ENCODE results near the gene NEK9.
"Not testable (repeated sequence)": the region's sequence is repeated elsewhere in the genome, so short reads cannot be mapped to it uniquely, and the experiment has no call there.

The NEK9 gene

GRCh38 chr14:75139185-75139584, 12.3 kb upstream of the NEK9 start:
- in situ Hi-C loops (cut with MboI; ENCODE audit: low sequenced_read_pairs) = loop anchor here (25.0 kb wide), 1 partner anchor 523 kb away; the partner anchor contains the start of genes ERG28 and TTLL5
- no peak overlapping the region for H3K4me3 ChIP-seq

GRCh38 chr14:75138492-75138891, 11.6 kb upstream of the NEK9 start:
- Histone ChIP-seq H3K4me3 (no peak overlapping the region), H3K9me3 (no peaks in the 10 kb centered on the region), H3K27me3 (ENCODE audit: low read depth) (no peaks in the 10 kb centered on the region), H3K4me1 (peaks cover 15% of the 10 kb centered on the region), H3K36me3 (replicated peaks) (peaks cover 20% of the 10 kb centered on the region)
- DNase-seq (ENCODE audit: low spot score in 2 of 2) = no peak
- in situ Hi-C loops (cut with MboI; ENCODE audit: low sequenced_read_pairs) = loop anchor here (25.0 kb wide), 1 partner anchor 524 kb away; the partner anchor contains the start of genes ERG28 and TTLL5

More at GRCh38 chr14:75139185-75139584, 12.3 kb upstream of the NEK9 start:
- Histone ChIP-seq H3K9me3 (no peaks in the 10 kb centered on the region), H3K4me1 (peaks cover 15% of the 10 kb centered on the region), H3K27me3 (ENCODE audit: low read depth) (no peaks in the 10 kb centered on the region), H3K36me3 (replicated peaks) (peaks cover 14% of the 10 kb centered on the region)
- no peak for DNase-seq (ENCODE audit: low spot score in 2 of 2)

GRCh38 chr14:75134644-75135043, 7.8 kb upstream of the NEK9 start:
- no peaks in the 10 kb centered on the region for H3K9me3 ChIP-seq
- DNase-seq (ENCODE audit: low spot score in 2 of 2) = no peak
- in situ Hi-C loops (cut with MboI; ENCODE audit: low sequenced_read_pairs) = loop anchor here (5.0 to 25.0 kb wide), 2 partner anchors 168 to 528 kb away; partner anchors contain the start of genes ERG28 and TTLL5
- H3K36me3 ChIP-seq (replicated peaks) = peaks cover 36% of the 10 kb centered on the region
- H3K27me3 ChIP-seq (ENCODE audit: low read depth) = no peaks in the 10 kb centered on the region
- no peak overlapping the region for H3K4me3 ChIP-seq
- H3K4me1 ChIP-seq = peaks cover 19% of the 10 kb centered on the region

- Histone ChIP-seq H3K4me1 (peaks cover 15% of the 10 kb centered on the region), H3K36me3 (replicated peaks) (peaks cover 37% of the 10 kb centered on the region), H3K9me3 (no peaks in the 10 kb centered on the region), H3K27me3 (ENCODE audit: low read depth) (no peaks in the 10 kb centered on the region), H3K4me3 (no peak overlapping the region)
- in situ Hi-C loops (cut with MboI; ENCODE audit: low sequenced_read_pairs) = loop anchor here (5.0 to 25.0 kb wide), 2 partner anchors 169 to 529 kb away; partner anchors contain the start of genes ERG28 and TTLL5
- DNase-seq (ENCODE audit: low spot score in 2 of 2) = no peak
These were observed 6.7 kb upstream of the NEK9 start for GRCh38 chr14:75133597-75133996.

- Histone ChIP-seq H3K4me3 (no peak overlapping the region), H3K9me3 (no peaks in the 10 kb centered on the region), H3K4me1 (peaks cover 15% of the 10 kb centered on the region), H3K36me3 (replicated peaks) (peaks cover 37% of the 10 kb centered on the region), H3K27me3 (ENCODE audit: low read depth) (no peaks in the 10 kb centered on the region)
- in situ Hi-C loops (cut with MboI; ENCODE audit: low sequenced_read_pairs) = loop anchor here (5.0 to 25.0 kb wide), 2 partner anchors 170 to 530 kb away; partner anchors contain the start of genes ERG28 and TTLL5
- DNase-seq (ENCODE audit: low spot score in 2 of 2) = peak; percentile 70 to 74
These were observed 5.7 kb upstream of the NEK9 start for GRCh38 chr14:75132382-75133086.

GRCh38 chr14:75128596-75128990, 1.7 kb upstream of the NEK9 start:
- Histone ChIP-seq H3K27me3 (ENCODE audit: low read depth) (no peaks in the 10 kb centered on the region), H3K36me3 (replicated peaks) (peaks cover 28% of the 10 kb centered on the region), H3K4me1 (peaks cover 22% of the 10 kb centered on the region), H3K4me3 (no peak overlapping the region), H3K9me3 (no peaks in the 10 kb centered on the region)
- in situ Hi-C loops (cut with MboI; ENCODE audit: low sequenced_read_pairs) = loop anchor here (10.0 to 25.0 kb wide), 2 partner anchors 356 to 534 kb away; partner anchors contain the start of genes ERG28 and TTLL5
- no peak for DNase-seq (ENCODE audit: low spot score in 2 of 2)

GRCh38 chr14:75127903-75128595, 1.2 kb upstream of the NEK9 start:
- H3K4me3 ChIP-seq = peak overlapping the region; percentile 90
- no peak for DNase-seq (ENCODE audit: low spot score in 2 of 2)
- H3K27me3 ChIP-seq (ENCODE audit: low read depth) = no peaks in the 10 kb centered on the region
- peaks cover 23% of the 10 kb centered on the region; the same call in 1 of the 2 replicates for H3K36me3 ChIP-seq (replicated peaks)
- peaks cover 22% of the 10 kb centered on the region for H3K4me1 ChIP-seq
- in situ Hi-C loops (cut with MboI; ENCODE audit: low sequenced_read_pairs) = loop anchor here (10.0 to 25.0 kb wide), 2 partner anchors 357 to 534 kb away; partner anchors contain the start of genes ERG28 and TTLL5
- no peaks in the 10 kb centered on the region for H3K9me3 ChIP-seq

GRCh38 chr14:75127474-75127820, 599 bp upstream of the NEK9 start:
- H3K9me3 ChIP-seq; H3K27me3 ChIP-seq (ENCODE audit: low read depth): not testable (repeated sequence)
- Histone ChIP-seq H3K4me1 (peaks cover 22% of the 10 kb centered on the region), H3K36me3 (replicated peaks) (peaks cover 18% of the 10 kb centered on the region; the same call in 1 of the 2 replicates), H3K4me3 (peak overlapping the region; percentile 90)
- in situ Hi-C loops (cut with MboI; ENCODE audit: low sequenced_read_pairs) = loop anchor here (10.0 to 25.0 kb wide), 2 partner anchors 357 to 535 kb away; partner anchors contain the start of genes ERG28 and TTLL5
- DNase-seq (ENCODE audit: low spot score in 2 of 2) = peak in 1 of 2 experiments; percentile 11

- in situ Hi-C loops (cut with MboI; ENCODE audit: low sequenced_read_pairs) = loop anchor here (10.0 to 25.0 kb wide), 2 partner anchors 359 to 536 kb away; partner anchors contain the start of genes ERG28 and TTLL5
- peaks cover 23% of the 10 kb centered on the region for H3K36me3 ChIP-seq (replicated peaks)
- peak overlapping the region; percentile 90 for H3K4me3 ChIP-seq
- no peaks in the 10 kb centered on the region for H3K9me3 ChIP-seq
- DNase-seq (ENCODE audit: low spot score in 2 of 2) = no peak
- peaks cover 20% of the 10 kb centered on the region for H3K4me1 ChIP-seq
- H3K27me3 ChIP-seq (ENCODE audit: low read depth) = no peaks in the 10 kb centered on the region
These were observed 715 bp downstream of the NEK9 start for GRCh38 chr14:75126121-75126544.

GRCh38 chr14:75125617-75126016, 1.2 kb downstream of the NEK9 start:
- no peaks in the 10 kb centered on the region for H3K27me3 ChIP-seq (ENCODE audit: low read depth)
- in situ Hi-C loops (cut with MboI; ENCODE audit: low sequenced_read_pairs) = loop anchor here (10.0 to 25.0 kb wide), 2 partner anchors 359 to 537 kb away; partner anchors contain the start of genes ERG28 and TTLL5
- H3K4me1 ChIP-seq = peaks cover 18% of the 10 kb centered on the region
- DNase-seq (ENCODE audit: low spot score in 2 of 2) = no peak
- peaks cover 27% of the 10 kb centered on the region for H3K36me3 ChIP-seq (replicated peaks)
- H3K9me3 ChIP-seq = no peaks in the 10 kb centered on the region
- H3K4me3 ChIP-seq = peak overlapping the region; percentile 90

- H3K4me3 ChIP-seq = no peak overlapping the region
- H3K9me3 ChIP-seq = no peaks in the 10 kb centered on the region
- in situ Hi-C loops (cut with MboI; ENCODE audit: low sequenced_read_pairs) = loop anchor here (10.0 kb wide), 1 partner anchor 361 kb away; no protein-coding TSS in a partner anchor
- peaks cover 32% of the 10 kb centered on the region for H3K36me3 ChIP-seq (replicated peaks)
- peaks cover 18% of the 10 kb centered on the region for H3K4me1 ChIP-seq
- DNase-seq (ENCODE audit: low spot score in 2 of 2) = no peak
- H3K27me3 ChIP-seq (ENCODE audit: low read depth) = no peaks in the 10 kb centered on the region
These were observed 2.9 kb downstream of the NEK9 start for GRCh38 chr14:75123991-75124390.

- no peak for DNase-seq (ENCODE audit: low spot score in 2 of 2)
- in situ Hi-C loops (cut with MboI; ENCODE audit: low sequenced_read_pairs) = loop anchor here (10.0 kb wide), 1 partner anchor 363 kb away; no protein-coding TSS in a partner anchor
- H3K36me3 ChIP-seq (replicated peaks) = peaks cover 46% of the 10 kb centered on the region
These were observed 5.3 kb downstream of the NEK9 start for GRCh38 chr14:75121552-75121951.

GRCh38 chr14:75120541-75121291, 6.1 kb downstream of the NEK9 start:
- DNase-seq (ENCODE audit: low spot score in 2 of 2) = no peak
- peaks cover 52% of the 10 kb centered on the region for H3K36me3 ChIP-seq (replicated peaks)
- in situ Hi-C loops (cut with MboI; ENCODE audit: low sequenced_read_pairs) = loop anchor here (10.0 kb wide), 1 partner anchor 364 kb away; no protein-coding TSS in a partner anchor
- H3K9me3 ChIP-seq = no peaks in the 10 kb centered on the region
- no peaks in the 10 kb centered on the region for H3K27me3 ChIP-seq (ENCODE audit: low read depth)
- H3K4me3 ChIP-seq = no peak overlapping the region
- peaks cover 3% of the 10 kb centered on the region for H3K4me1 ChIP-seq

More at GRCh38 chr14:75121552-75121951, 5.3 kb downstream of the NEK9 start:
- Histone ChIP-seq H3K27me3 (ENCODE audit: low read depth) (no peaks in the 10 kb centered on the region), H3K9me3 (no peaks in the 10 kb centered on the region), H3K4me1 (peaks cover 7% of the 10 kb centered on the region), H3K4me3 (no peak overlapping the region)
